Kidney (tissue), 14 donors: ENCODE measurements around the gene CACNG6. TPM values are rescaled to one million over a fixed set of nuclear protein-coding genes. Genes with fewer than 3 reads are reported as not detected.

Experiments used
- DNase-seq, 5 donors: peaks; one replicate each; pipeline ENCODE4 v3.0.0-alpha.2; 2013 to 2020
- FAIRE-seq: peaks from 2 replicates; lab custom pipeline; 2012; peaks lifted over from hg19 to GRCh38; lab: Jason Lieb, UNC
- H3K27ac ChIP-seq, 2 donors: one replicate each; pipeline ENCODE4 v1.7.0; 2013; ENCODE audit warnings: low read depth in 2 of 2, low read length in 2 of 2, inconsistent platforms in 1 of 2
- H3K27me3 ChIP-seq: one replicate; pipeline ENCODE4 v1.7.1; 2013; ENCODE audit warnings: low read length, inconsistent platforms; ENCODE audit not compliant: control insufficient read depth, insufficient read depth
- H3K36me3 ChIP-seq, 3 donors: one replicate each; pipeline versions ENCODE4 v1.7.0 to v1.7.1; 2013; ENCODE audit warnings: low read length in 3 of 3, control low read depth in 1 of 3, inconsistent platforms in 1 of 3; ENCODE audit not compliant: insufficient read depth in 3 of 3, control insufficient read depth in 2 of 3
- H3K4me1 ChIP-seq, 3 donors: one replicate each; pipeline versions ENCODE4 v1.7.0 to v1.7.1; 2013; ENCODE audit warnings: low read length in 3 of 3, inconsistent platforms in 1 of 3, low read depth in 1 of 3; ENCODE audit not compliant: control insufficient read depth in 2 of 3, insufficient read depth in 2 of 3
- H3K4me3 ChIP-seq, 3 donors: one replicate each; pipeline versions ENCODE4 v1.7.0 to v1.8.1; 2013; ENCODE audit warnings: low read length in 3 of 3, control low read depth in 1 of 3, inconsistent platforms in 1 of 3
- H3K9ac ChIP-seq, 3 donors: one replicate each; pipeline versions ENCODE4 v1.7.0 to v1.7.1; 2013; ENCODE audit warnings: low read length in 3 of 3, control low read depth in 1 of 3, inconsistent platforms in 1 of 3
- H3K9me3 ChIP-seq, 3 donors: one replicate each; pipeline versions ENCODE4 v1.7.0 to v1.7.1; 2013; ENCODE audit warnings: low read length in 3 of 3, control low read depth in 1 of 3, inconsistent platforms in 1 of 3; ENCODE audit not compliant: control insufficient read depth in 2 of 3, insufficient read depth in 1 of 3
- intact Hi-C: fragments of 100-400 bp; cut with DNase I; formaldehyde crosslinking; loops from one replicate; pipeline ENCODE4 v1.11.1; 2022
- polyA plus RNA-seq: library from polyadenylated mRNA; stranded (reverse); fragments of 350-450 nt; fragmentation: Illumina TruSeq; extraction: RNeasy Lipid Tissue Mini Kit (QIAGEN cat#74804); gene quantifications from one replicate; pipeline ENCODE4 v1.2.3, GENCODE V29; 2014; ENCODE audit warnings: low read depth, low replicate concordance; ENCODE audit not compliant: insufficient read depth
- total RNA-seq: library from RNA; stranded (reverse); fragmentation: NEBNext Ultra II Directional; extraction: Animal tissue kit (Norgen Biotek cat#: 25700); gene quantifications from one replicate; pipeline ENCODE4 v1.2.1, GENCODE V29; 2021
- TF ChIP-seq, protein P1 (sequence below): IDR thresholded peaks from 3 replicates; pipeline ENCODE4 v1.5.1; 2012; ENCODE audit warnings: mild to moderate bottlenecking, moderate library complexity, borderline replicate concordance; ENCODE audit not compliant: insufficient read depth; ENCODE audit errors: extremely low read depth
- donor health status: control.
- donor health status: control.
- donor health status: control.
- donor health status: control.
- donor health status: control.
- donor health status: DM: yes; HTN: yes; CAD: no.
- donor health status: Normal renal cell carcinoma (clear cell type).

Gene CACNG6
- total and polyA plus RNA-seq, 2 donors from 2014 or later: not detected

DNA sequence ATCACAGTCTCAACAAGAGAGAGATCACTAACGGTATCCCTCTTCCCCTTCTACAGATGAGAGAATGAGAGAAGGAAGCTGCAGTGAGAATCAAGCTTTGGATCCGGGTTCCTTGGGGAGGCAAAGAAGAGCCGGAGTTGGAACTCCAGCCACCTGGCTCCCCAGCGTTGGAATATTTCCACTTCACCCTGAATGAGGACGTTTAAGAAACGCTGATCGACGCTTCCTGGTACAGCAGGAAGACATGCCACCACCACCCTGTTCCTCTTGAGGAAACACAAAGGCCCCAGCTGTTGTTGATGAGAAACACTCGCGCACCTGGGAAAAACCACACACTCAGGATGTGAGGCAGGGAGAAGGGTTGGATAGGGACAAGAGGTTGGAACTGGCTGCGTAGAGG is 40.0 kb upstream of the CACNG6 start:
- H3K36me3 ChIP-seq: no peaks in the 10 kb centered on the region
- no peaks in the 10 kb centered on the region for H3K4me1 ChIP-seq
- H3K9ac ChIP-seq: no peak overlapping the region
- no peak overlapping the region for H3K27ac ChIP-seq
- no peak overlapping the region for H3K4me3 ChIP-seq
- TF ChIP-seq, protein P1, sequence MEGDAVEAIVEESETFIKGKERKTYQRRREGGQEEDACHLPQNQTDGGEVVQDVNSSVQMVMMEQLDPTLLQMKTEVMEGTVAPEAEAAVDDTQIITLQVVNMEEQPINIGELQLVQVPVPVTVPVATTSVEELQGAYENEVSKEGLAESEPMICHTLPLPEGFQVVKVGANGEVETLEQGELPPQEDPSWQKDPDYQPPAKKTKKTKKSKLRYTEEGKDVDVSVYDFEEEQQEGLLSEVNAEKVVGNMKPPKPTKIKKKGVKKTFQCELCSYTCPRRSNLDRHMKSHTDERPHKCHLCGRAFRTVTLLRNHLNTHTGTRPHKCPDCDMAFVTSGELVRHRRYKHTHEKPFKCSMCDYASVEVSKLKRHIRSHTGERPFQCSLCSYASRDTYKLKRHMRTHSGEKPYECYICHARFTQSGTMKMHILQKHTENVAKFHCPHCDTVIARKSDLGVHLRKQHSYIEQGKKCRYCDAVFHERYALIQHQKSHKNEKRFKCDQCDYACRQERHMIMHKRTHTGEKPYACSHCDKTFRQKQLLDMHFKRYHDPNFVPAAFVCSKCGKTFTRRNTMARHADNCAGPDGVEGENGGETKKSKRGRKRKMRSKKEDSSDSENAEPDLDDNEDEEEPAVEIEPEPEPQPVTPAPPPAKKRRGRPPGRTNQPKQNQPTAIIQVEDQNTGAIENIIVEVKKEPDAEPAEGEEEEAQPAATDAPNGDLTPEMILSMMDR: no peak
- intact Hi-C loops: no loop called here
- FAIRE-seq (no peak), DNase-seq (no peak)
- H3K27me3 ChIP-seq: no peaks in the 10 kb centered on the region
- peaks cover 0 to 3% (median 0%) of the 10 kb centered on the region in 3 donors for H3K9me3 ChIP-seq

- intact Hi-C loops: no loop called here
- H3K36me3 ChIP-seq: no peaks in the 10 kb centered on the region
- TF ChIP-seq, protein P1: no peak
- H3K4me1 ChIP-seq: no peaks in the 10 kb centered on the region
- H3K9ac ChIP-seq: no peak overlapping the region
- no peaks in the 10 kb centered on the region for H3K27me3 ChIP-seq
- FAIRE-seq (no peak), DNase-seq (no peak)
- peaks cover 0 to 3% (median 0%) of the 10 kb centered on the region in 3 donors for H3K9me3 ChIP-seq
- H3K4me3 ChIP-seq: no peak overlapping the region
- no peak overlapping the region for H3K27ac ChIP-seq
These were observed 39.5 kb upstream of the CACNG6 start for GRCh38 chr19:53951947-53952346.

- intact Hi-C loops: no loop called here
- Histone ChIP-seq H3K27me3 (peaks cover 7% of the 10 kb centered on the region), H3K36me3 (no peaks in the 10 kb centered on the region), H3K27ac (no peak overlapping the region), H3K9ac (no peak overlapping the region), H3K4me1 (no peaks in the 10 kb centered on the region), H3K4me3 (no peak overlapping the region), H3K9me3 (peaks cover 0 to 3% (median 0%) of the 10 kb centered on the region in 3 donors)
- DNase-seq: no peak
- FAIRE-seq: no peak
- TF ChIP-seq, protein P1: no peak
These were observed 38.1 kb upstream of the CACNG6 start for GRCh38 chr19:53953383-53953782.
